Suppressor macrophage (primary cell): Measurements from ENCODE around the gene SLC37A2.
A peak's percentile ranks its signal among the peaks of the same experiment; 100 is the strongest.
"Not testable (repeated sequence)": the region's sequence is repeated elsewhere in the genome, so short reads cannot be mapped to it uniquely, and the experiment has no call there.

ENCODE experiments used
- DNase-seq, 4 experiments: peaks; one replicate each; pipeline ENCODE4 v3.0.0-alpha.2; 2020 to 2022

The SLC37A2 gene

DNA sequence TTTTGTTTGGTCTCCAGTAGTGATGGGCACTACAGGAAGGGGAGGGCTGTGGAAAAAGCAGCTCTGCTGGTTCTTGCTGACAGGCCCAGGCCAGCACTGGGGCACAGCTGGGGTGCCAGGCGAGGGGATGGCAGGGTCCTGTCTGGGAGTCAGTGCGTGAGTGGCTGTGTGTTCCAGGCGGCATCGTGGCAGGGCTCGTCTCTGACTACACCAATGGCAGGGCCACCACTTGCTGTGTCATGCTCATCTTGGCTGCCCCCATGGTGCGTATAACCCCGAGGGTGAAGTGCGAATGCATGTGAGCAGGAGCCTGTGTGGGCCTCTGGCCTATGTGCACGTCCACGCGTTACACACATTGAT is 20.9 kb downstream of the SLC37A2 start:
- no peak for DNase-seq

GRCh38 chr11:125084761-125085231 is 21.7 kb downstream of the SLC37A2 start:
- DNase-seq: no peak

DNA sequence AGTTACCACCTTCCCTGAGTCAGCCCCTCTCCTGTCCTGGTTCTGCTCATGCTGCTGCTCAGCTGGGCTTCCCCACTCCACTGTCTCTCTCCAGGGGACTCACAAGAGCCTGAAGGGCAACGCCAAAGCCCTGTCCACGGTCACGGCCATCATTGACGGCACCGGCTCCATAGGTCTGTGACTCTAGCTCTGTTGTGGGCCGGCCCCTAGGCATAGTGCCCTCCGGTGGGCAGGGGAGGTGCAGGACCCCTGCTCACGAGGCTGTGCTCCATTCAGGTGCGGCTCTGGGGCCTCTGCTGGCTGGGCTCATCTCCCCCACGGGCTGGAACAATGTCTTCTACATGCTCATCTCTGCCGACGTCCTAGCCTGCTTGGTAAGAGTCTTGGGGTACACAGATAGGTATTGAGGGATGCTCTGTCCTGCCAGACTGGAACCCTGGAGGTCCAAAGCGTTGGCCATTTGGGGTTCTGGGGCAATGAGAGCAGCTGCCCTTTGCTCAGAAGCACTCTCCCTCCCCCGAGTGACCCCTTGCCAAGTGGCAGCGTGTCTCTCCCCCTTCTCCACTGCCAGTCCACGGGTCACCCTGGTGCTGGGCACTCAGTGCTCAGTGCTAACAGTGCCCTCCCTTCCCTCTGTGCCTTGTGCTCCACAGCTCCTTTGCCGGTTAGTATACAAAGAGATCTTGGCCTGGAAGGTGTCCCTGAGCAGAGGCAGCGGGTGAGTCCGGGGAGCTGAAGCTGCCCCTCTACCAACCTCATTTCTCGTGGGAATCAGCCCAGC is 22.4 kb downstream of the SLC37A2 start:
- no peak for DNase-seq

DNA sequence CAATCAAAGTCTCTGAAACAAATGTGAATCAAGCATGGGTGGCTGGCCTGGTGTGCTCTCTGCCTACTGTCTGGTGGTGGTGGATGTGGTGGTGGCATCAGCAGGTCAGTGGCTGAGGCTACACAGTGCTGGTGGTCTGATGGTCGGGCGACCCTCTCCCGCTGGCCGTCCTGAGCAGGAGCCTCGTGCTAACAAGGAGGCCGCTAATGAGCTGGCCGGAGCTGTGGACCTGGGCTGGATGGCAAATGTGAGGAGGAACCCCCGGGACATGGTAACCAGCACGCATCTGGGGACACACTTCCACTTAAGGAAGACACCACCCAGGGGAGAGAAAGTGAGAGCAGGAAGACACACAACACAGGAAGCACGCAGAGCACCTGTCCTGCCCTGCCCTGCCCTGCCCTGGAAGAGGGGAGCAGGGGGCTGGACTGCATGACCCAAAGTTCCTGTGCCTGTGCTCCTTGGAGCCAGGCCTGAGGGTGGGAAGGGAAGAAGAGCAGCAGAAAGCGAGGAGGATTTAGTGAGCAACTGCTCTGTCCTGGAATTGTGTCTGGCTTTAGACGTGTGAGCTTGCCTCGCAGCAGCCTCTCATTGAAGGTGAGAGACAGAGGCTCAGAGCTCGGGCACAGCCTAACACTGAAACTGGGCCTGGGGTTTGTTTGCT is 23.7 kb downstream of the SLC37A2 start:
- DNase-seq: no peak

- no peak for DNase-seq
Observed at GRCh38 chr11:125088123-125088522, 25.0 kb downstream of the SLC37A2 start.

- DNase-seq: no peak
Observed at GRCh38 chr11:125088576-125089455, 25.7 kb downstream of the SLC37A2 start.

DNA sequence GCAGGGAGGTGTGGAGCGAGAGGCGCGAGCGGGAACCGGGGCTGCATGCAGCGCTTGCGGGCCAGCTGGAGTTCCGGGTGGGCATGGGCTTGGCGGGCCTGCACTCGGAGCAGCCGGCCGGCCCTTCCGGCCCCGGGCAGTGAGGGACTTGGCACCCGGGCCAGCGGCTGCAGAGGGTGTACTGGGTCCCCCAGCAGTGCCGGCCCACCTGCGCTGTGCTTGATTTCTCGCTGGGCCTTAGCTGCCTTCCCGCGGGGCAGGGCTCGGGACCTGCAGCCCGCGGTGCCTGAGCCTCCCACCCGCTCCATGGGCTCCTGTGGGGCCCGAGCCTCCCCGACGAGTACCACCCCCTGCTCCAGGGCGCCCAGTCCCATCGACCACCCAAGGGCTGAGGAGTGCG is 26.4 kb downstream of the SLC37A2 start:
- DNase-seq: not testable (repeated sequence)

DNA sequence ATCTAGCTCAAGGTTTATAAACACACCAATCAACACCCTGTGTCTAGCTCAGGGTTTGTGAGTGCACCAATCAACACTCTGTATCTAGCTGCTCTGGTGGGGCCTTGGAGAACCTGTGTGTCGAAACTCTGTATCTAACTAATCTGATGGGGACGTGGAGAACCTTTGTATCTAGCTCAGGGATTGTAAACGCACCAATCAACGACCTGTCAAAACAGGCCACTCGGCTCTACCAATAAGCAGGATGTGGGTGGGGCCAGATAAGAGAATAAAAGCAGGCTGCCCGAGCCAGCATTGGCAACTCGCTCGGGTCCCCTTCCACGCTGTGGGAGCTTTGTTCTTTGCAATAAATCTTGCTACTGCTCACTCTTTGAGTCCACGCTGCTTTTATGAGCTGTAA is 27.0 kb downstream of the SLC37A2 start:
- DNase-seq: not testable (repeated sequence)

DNA sequence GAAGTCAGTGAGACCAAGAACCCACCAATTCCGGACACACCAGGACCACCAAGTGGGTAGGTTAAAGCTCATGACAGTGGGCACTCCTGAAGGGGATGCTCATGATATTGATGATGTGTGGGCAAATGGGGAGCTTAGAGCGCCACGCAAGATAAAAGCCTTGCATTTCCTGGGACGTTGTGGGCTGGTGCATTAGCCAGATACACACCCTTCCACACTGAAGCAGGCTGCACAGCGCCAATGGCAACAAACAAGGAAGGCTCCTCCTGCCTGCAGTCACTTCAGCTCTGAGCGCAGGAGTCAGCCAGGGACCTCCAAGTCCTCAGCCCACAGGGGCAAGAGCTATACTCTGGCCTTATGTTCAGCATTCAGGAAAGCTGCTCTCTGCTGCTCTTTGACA is 27.7 kb downstream of the SLC37A2 start:
- peak in 1 of 4 experiments; percentile 37 for DNase-seq

- peak; percentile 29 to 56 (median 48) for DNase-seq
Observed at GRCh38 chr11:125091247-125091876, 28.3 kb downstream of the SLC37A2 start.

DNA sequence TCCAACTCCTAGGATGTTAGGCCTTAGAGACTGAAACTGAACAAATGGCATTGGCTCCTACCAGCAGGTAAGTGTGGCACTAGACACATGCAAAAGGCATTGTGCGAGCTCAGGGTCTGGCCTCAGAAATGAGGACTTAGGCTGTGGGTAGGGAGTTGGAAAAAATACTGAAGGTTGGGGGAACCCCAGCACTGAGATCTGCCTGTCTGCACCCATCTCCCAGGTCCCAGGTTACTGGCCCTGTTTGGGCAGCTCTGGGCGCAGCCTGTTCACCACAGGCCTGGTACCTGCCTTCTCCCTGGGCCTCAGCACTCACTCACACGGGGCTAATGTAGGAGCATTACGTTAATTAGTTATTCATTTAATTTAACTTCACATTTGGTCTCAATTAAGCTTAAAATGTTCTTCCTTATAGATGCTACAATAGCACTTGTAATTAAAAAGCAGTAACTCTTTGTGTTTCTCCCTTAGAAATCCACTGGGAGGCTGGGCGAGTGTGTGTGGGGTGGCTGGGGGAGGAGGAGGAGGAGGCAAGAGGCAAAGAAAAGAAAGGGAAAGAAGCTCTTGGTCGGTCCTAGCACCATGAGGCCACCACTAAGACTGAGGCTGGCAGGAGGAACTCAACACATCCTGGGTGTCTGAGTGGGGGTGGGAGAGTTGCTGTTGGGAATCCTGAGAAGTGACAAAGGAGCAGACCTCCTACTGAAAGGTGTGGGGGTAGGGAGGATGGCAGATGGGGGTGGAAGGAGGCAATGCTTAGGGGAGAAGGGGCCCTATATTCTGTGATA is 29.0 kb downstream of the SLC37A2 start:
- DNase-seq: peak in 1 of 4 experiments; percentile 40

DNA sequence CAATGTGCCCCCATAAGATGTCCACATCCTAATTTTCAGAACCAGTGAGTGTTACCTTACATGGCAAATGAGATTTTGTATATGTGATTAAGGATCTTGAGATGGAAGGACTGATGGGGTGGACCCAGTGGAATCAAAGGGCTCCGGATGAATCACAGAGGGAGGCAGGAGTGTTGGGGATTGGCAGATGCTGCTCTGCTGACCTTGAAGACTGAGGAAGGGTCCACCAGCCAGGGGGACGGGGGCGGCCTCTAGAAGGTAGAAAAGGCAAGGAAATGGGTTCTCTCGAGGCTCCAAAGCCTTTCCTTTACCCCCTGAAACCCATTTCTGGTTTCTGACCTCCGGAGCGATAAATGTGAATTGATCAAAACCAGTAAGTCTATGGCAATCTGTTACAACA is 29.6 kb downstream of the SLC37A2 start:
- peak in 1 of 4 experiments; percentile 2 for DNase-seq

- peak in 1 of 4 experiments; percentile 1 for DNase-seq
Observed at GRCh38 chr11:125093502-125093901, 30.4 kb downstream of the SLC37A2 start.

GRCh38 chr11:125094731-125095130 is 31.6 kb downstream of the SLC37A2 start:
- no peak for DNase-seq

- DNase-seq: no peak
Observed at GRCh38 chr11:125100136-125100535, 37.0 kb downstream of the SLC37A2 start.

GRCh38 chr11:125101596-125101995 is 38.5 kb downstream of the SLC37A2 start:
- no peak for DNase-seq

DNA sequence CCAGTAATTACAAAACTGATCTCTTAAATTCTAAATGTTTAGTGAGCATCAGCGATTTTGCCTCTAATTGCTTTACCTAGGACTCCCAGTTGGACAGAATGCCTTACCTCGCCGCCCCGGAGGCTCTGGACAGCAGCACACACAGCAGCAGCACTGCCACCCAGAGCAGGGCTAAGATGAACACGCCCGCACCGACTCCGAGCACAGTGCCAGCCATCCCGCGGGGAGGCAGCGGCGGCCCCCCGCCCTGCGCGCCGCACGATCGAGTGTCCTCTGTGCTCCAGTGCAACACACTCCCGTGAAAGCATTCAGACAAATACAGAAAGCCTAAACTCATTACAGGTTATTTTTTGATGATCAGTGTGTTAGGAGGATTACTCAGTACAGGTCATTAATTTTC is 38.9 kb downstream of the SLC37A2 start:
- no peak for DNase-seq

DNA sequence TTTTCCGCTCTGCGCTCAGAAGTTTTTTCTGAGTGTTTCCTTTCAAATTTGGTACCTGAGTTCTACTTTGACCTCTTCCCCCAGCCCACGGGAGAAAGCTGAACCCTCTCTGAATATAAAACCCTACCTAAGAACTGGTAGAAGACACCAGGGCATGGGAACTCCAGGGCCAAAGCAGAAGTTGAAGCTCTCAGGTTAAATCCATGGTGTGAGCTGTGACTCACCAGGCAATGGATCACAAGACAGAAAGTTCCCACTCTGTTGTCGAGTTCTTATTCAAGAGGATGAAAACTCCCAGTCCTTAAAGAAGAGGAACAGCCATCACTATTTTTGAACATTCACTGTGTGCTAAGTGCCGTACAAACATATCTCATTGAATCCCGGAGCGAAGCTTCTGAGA is 39.4 kb downstream of the SLC37A2 start:
- DNase-seq: peak; percentile 80 to 93 (median 88)

- peak in 2 of 4 experiments; percentile 43 to 55 for DNase-seq
Observed at GRCh38 chr11:125105926-125106325, 42.8 kb downstream of the SLC37A2 start.

DNA sequence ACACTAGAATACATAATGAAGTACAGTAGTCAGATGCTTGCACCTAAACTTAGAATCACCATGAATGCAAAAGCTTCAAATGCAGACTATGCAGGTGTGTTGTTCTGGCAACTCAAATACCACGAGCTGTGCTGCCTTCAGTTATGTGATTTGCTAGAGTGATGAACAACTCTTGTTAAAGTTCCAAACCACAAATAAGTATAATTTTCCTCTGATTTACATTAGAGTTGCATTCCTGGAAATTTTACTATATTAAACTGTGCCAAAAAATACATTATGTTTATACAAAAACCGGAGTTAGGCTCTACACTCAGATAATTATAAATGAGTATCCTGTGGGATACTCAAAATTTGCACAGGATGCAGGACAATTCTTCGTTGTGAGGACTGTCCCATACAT is 45.4 kb downstream of the SLC37A2 start:
- no peak for DNase-seq

GRCh38 chr11:125110506-125110905 is 47.4 kb downstream of the SLC37A2 start:
- DNase-seq: no peak

DNA sequence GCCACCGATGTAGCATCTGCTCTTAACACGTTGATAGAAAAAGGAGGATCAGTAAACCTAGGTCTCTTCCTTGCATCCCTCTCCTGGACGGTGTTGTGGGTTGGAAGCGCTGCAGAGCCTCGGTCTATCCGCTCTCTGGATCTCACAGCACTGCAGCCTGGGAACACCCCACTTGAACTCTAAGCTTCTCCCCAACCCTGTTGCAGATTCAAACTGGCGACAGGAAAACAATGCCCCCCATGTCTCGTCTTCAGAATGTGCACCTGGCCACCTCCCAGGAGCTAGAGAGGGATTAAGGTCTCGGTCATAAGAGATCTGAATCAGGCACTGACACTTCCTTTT is 47.9 kb downstream of the SLC37A2 start:
- DNase-seq: peak in 2 of 4 experiments; percentile 40 to 47
